HG03095 (cell line): ENCODE measurements around the gene AKR1B15.
"Not testable (repeated sequence)": the region's sequence is repeated elsewhere in the genome, so short reads cannot be mapped to it uniquely, and the experiment has no call there.

Experiments
- ATAC-seq: cut with Tn5 transposase; IDR thresholded peaks from one replicate; pipeline ENCODE4 v1.9.1; 2021; ENCODE audit warnings: moderate library complexity; ENCODE audit not compliant: unreplicated experiment

Gene AKR1B15

DNA sequence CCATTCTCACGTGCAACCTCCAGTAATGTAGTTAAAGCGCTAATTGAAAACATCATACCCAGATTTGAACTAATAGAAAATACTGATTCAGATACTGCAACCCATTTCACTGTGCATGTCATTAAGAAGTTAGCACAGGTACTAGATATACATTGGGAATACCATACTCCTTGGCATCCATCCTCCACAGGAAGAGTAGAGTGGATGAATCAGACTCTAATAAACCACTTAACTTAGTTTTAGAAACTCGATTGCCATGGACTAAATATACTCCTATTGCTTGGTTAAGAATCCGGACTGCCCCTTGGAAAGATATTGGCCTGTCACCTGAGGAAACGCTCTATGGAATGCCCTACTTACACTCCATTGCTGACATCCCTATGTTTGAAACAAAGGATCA, 9.5 kb downstream of the AKR1B15 start:
- ATAC-seq, result no peak

- ATAC-seq, result not testable (repeated sequence)
These were observed 12.7 kb downstream of the AKR1B15 start for GRCh38 chr7:134561616-134562015.

- ATAC-seq, result no peak
These were observed 13.2 kb downstream of the AKR1B15 start for GRCh38 chr7:134562136-134562535.

DNA sequence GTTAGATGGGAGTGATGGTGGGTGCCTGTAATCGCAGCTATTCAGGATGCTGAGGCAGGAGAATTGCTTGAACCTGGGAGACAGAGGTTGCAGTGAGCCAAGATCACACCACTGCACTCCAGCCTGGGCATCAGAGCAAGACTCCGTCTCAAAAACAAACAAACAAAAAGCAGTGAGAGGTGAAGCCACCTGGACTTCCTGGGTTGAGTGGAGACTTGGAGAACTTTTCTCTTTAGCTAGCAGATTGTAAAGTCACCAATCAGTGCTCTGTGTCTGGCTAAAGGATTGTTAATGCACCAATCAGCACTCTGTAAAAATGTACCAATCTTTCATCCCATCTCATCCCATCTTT, 14.5 kb downstream of the AKR1B15 start:
- ATAC-seq, result not testable (repeated sequence)

DNA sequence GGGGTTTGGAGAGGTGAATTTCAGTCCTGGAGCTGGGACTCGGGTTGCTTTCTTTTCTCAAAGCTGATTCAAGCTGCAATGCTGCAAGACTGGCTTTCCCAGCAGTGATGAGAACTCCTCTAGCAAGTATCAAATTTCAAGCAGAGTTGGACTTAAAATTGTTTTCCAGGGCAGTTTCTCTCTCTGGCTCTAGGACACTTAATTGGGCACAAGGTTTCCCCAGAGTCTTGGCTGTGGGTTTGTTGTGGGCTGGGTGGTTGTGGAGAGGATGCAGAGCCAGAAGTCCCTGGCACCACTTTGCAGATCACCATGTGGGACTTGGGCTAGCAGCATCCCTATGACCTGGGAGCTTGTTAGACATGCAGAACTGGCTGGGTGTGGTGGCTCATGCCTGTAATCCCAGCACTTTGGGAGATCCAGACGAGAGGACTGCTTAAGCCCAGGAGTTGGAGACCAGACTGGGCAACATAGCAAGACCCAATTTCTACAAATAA, 16.8 kb downstream of the AKR1B15 start:
- ATAC-seq, result no peak

DNA sequence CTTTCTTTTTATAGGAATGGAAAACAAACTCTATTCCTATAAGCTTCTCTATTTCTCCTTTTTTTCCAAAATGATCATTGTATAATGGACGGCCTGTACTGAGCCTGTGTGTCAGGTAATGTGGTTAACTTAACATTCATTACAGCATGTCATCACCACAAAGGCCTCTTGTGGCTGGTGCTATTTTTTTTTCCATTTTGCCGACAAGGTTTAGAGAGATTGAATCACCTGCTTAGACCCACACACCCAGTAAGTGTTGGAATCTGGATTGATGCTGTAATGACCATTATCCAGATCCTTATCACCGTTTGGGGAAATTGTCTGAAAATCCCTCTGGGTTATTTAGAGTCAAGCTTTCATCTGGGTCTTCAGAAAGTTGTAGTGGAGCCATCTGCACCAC, 18.5 kb downstream of the AKR1B15 start:
- ATAC-seq, result no peak

DNA sequence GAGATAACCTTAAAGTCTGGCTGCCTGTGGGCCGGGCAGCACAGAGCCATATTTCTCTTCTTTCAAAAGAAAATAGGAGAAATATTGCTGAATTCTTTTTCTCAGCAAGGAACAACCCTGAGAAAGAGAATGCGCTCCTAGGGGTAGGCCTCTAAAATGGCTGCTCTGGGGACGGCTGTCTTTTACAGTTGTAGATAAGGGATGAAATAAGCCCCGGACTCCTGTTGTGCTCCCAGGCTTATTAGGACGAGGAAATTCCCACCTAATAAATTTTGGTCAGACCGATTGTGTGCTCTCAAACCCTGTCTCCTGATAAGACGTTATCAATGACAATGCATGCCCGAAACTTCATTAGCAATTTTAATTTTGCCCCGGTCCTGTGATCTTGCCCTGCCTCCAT, 21.1 kb downstream of the AKR1B15 start:
- ATAC-seq, result not testable (repeated sequence)

- ATAC-seq, result no peak
These were observed 22.2 kb downstream of the AKR1B15 start for GRCh38 chr7:134571101-134571500.

DNA sequence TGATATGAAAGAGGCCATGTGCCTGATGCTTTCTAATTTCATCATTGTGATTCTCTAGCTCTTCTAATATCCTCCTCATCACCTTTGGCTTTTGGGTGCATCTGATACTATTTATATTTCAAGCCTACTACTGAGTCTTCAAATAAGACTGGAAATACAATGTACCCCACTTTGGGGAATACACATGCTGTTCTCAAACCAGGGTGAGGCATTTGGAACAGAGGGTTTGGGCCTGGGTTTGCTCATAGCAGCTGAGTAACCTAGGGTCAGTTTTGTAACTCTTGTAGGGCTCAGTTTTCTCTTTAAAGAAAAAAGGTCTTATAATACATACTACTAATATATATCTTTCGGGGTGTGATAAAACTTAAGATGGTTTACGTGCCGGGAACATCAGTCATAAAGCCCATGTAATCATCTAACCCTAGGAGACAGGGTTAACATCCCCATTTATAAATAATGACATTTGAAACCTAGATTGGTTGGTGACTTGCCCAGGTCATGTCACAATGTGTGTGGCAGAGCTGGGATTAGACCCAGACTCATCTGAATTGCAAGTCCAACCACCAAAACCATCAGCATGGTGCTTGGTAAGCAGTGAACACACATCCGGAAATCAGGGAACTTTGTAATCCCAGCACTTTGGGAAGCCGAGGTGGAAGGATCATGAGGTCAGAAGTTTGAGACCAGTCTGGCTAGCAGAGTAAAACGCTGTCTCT, 23.0 kb downstream of the AKR1B15 start:
- ATAC-seq, result no peak

DNA sequence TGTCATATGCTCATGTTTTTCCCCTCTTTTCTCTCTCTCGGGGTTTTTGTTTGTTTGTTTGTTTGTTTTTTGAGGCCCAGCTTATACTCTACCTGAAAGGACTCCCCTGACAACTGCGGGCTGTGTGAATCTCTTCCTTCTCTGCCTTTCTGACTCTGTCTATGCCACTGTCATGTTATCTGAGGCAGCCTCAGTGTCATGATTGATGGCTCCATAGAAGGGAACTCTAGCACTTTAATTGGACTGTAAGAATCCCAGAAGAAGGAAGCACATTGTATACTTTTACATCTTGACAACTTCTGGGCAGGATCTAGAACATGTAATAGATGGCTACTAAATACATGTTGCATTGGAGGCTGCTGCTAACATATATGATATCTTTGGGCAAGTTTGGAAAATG, 25.4 kb downstream of the AKR1B15 start:
- no peak for ATAC-seq

- no peak for ATAC-seq
These were observed 35.4 kb downstream of the AKR1B15 start for GRCh38 chr7:134584290-134584689.

DNA sequence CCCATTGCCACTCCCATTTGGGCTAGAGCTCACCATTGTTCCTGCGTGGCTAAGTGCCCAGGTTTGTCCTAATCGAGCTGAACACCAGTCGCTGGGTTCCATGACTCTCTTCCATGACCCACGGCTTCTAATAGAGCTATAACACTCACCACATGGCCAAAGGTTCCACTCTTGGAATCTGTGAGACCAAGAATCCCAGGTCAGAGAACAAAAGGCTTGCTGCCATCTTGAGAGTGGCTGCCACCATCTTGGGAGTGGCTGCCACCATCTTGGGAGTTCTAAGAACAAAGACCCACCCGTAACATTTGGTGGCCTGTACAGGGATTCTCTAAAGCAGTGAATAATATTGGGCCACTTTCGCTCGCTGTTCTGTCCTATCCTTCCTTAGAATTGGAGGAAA, 37.0 kb downstream of the AKR1B15 start:
- ATAC-seq, result no peak

GRCh38 chr7:134587750-134588149, 38.8 kb downstream of the AKR1B15 start:
- ATAC-seq, result no peak

- ATAC-seq, result no peak
These were observed 40.6 kb downstream of the AKR1B15 start for GRCh38 chr7:134589491-134589941.

- ATAC-seq, result no peak
These were observed 44.9 kb downstream of the AKR1B15 start for GRCh38 chr7:134593530-134594392.

DNA sequence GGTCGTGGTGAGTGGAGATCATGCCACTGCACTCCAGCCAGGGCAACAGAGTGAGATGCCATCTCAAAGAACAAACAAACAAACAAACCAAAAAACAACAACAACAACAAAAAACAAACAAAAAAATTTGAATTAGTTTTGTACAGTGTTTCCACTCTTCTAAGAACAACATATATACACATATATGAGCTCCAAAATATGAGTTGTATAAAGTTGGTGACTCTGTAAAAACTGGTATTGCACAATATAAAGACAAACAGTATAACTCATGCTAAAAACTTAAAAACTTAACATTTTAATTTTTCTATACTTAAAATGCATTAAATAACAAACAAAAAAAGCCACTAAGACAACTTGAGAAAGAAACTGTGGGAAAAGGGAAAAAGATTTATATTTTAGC, 46.0 kb downstream of the AKR1B15 start:
- no peak for ATAC-seq

DNA sequence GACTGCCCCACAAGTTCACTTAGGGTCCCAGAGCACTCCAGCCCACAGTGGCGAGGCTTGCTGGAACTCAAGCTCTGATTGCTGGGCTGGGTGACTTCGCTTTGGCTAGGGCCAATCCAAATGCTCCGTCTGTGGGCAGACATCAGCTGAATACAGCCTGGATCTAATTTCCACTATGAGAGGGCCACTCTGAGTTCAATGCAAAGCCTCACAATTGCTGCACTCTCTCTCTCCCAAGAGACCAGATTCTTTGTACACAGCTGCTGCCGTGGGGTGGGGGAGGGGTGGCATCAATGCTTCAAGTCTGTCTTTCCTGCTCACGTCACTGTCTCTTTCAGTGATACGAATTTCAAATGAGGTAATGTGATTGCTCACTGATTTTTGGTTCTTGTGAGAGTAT, 50.5 kb downstream of the AKR1B15 start:
- no peak for ATAC-seq

- no peak for ATAC-seq
These were observed 52.5 kb downstream of the AKR1B15 start for GRCh38 chr7:134601459-134601858.

DNA sequence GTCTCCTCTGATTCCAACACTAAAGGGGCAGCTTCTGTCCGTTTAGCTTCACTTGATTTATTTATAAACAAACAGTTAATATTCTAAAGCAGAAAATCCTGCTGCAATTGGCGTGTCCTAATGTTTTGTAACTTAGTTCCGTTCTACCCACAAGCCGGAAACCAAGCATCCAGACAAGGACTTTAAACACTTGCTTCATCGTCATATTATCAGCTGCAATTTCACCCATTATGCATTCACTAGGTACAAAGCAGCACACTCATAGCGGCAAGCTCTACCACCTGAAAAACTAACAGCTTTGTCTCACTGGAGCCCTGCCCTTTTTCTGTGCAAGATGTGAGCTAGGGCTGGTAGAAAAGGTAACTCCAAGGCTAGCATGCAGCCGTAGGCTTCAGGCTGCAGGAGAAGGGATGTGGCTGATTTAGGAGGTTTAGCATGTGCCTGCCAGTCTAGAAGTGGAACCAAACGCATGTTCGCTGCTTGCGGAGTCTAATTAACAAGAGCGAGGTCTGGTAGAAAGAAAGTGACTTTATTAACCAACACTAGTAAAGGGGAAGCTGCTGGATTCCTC, 54.1 kb downstream of the AKR1B15 start:
- no peak for ATAC-seq

GRCh38 chr7:134605978-134606923, 57.3 kb downstream of the AKR1B15 start:
- ATAC-seq, result peak; percentile 65
